GM12874 (cell line): ENCODE data around the gene CFAP92.

Source experiments
- TF ChIP-seq, protein P1 (sequence below): IDR thresholded peaks from 2 replicates; pipeline ENCODE4 v1.5.1; 2011; ENCODE audit warnings: low read depth, mild to moderate bottlenecking, control low read depth, low read length, moderate library complexity; ENCODE audit not compliant: insufficient read depth

The CFAP92 gene

DNA sequence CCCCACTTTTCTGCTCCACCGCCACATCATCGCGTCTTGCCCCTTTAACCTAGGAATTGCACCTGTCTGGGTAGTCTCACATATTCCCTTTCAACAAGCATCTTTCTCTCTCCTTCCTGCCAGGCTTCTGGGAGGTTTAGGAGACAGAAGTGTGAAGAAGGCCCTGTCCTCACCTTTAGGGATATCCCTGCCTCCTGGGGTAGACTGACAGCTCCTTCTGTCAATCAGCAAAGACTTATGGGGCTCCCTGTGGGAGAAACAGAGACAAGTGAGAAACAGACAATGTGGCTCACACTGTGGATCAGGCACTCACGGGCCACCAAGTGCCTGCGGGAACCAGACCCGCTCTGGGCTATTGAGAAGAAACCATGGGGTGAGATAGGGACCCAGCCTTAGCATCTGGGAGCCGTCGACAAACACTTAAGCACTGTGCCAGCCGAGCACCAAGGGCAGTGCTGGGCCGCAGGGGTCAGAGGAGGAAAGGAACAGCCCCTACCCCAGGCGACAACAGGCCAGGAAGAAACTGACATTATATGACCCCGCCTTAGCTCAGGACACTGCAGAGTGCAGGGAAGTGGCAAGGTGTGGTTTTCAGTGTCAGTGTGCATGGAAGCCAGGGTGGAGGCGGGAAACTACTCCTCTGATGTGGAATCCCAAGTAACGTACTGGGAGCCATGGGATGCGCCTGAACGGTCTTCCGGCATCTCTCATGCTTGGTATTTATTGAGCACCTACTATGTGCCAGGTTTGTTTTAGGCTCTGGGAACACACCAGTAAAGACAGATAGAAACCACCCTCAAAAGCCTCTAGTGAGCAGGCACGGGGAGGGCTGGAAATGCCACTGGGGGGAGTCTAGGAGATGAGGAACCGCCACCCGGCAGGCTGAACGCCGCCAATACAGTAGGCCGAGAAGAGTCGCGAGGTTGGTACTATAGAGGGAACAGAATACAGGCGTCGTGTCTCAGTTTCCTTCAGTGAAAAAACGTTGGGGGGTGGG, 9.0 kb upstream of the CFAP92 start:
- TF ChIP-seq, protein P1, sequence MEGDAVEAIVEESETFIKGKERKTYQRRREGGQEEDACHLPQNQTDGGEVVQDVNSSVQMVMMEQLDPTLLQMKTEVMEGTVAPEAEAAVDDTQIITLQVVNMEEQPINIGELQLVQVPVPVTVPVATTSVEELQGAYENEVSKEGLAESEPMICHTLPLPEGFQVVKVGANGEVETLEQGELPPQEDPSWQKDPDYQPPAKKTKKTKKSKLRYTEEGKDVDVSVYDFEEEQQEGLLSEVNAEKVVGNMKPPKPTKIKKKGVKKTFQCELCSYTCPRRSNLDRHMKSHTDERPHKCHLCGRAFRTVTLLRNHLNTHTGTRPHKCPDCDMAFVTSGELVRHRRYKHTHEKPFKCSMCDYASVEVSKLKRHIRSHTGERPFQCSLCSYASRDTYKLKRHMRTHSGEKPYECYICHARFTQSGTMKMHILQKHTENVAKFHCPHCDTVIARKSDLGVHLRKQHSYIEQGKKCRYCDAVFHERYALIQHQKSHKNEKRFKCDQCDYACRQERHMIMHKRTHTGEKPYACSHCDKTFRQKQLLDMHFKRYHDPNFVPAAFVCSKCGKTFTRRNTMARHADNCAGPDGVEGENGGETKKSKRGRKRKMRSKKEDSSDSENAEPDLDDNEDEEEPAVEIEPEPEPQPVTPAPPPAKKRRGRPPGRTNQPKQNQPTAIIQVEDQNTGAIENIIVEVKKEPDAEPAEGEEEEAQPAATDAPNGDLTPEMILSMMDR = no peak

DNA sequence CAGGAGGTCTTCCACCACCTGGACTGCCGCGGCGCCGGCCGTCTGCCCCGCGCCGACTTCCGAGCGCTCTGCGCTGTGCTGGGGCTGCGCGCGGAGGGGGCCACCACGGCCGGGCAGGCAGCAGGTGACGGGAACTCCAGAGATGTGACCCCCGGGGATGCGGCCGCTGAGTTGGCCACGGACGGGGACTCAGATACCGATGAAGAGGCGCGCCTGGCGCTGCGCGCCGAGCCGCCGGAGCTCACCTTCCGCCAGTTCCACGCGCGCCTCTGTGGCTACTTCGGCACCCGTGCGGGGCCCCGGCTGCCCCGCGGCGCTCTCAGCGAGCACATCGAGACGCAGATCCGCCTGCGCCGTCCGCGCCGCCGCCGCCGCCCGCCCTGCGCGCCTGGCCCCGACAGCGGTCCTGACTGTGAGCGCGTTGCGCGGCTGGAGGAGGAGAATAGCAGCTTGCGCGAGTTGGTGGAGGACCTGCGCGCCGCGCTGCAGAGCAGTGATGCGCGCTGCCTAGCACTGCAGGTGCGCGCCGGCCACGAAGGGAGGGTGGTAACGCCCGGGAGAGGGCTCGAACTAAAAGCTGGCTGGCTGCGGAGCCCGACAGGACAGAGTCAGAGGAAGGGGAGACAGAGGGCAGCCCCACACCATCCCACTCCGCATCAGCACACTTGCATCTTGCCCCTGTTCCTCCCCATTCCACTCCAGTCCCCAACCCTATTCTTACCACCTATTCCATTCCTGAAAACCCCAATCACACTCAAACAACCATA, 8.1 kb upstream of the CFAP92 start:
- TF ChIP-seq, protein P1 = no peak

DNA sequence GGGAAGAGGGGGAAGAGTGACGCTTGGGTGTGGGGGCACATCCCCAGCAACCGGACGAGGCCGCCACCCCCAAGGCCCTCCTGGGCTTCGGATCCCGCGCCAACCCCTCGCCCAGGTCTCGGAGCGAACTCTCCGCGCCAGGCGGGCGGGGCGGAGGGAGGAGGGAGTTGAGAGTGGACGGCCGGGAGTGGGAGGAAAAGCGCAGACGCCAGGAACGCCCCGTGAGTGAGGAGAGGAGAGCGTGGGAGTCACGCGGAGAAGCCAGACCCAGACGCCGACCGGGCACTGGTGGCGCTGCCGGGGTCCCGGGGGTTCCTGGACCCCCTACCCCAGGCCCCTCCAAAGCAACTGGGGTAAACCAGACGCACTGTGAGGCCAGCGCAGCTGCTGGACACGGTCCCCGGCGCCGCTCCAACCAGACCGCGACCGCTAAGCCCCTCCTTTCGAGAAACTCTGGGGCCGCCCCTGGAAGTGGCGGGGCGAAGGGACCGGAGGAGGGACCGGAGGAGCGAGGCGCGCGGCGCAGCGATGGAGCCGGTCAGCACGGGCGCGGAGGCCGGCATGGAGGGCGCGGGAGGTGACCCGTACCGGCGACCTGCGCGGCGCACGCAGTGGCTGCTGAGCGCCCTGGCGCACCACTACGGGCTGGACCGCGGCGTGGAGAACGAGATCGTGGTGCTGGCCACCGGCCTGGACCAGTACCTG, 7.4 kb upstream of the CFAP92 start, which contains the start of gene EFCC1:
TSS of gene EFCC1 (plus strand) at position 204 of the 705 bp plus-strand sequence. CDS start at position 529, 325 bp downstream.
- TF ChIP-seq, protein P1 = no peak

DNA sequence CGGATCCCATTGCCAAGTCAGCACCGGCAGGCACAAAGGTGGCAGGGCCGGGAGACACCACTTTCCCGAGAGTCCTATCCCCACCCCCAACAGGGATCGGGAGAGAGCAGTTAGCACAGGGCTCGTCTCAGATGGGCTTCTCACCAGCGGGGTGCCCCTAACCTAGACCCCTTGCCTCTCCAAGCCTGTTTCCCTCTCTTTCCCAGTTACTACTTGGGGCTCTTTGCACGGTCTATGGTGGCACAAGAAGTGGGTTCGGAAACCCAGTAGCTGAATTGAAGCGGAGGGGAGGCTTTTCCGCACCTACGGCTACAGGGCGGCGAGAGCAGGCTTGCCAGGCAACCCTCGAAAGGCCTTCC, 6.8 kb upstream of the CFAP92 start:
- TF ChIP-seq, protein P1 = no peak

DNA sequence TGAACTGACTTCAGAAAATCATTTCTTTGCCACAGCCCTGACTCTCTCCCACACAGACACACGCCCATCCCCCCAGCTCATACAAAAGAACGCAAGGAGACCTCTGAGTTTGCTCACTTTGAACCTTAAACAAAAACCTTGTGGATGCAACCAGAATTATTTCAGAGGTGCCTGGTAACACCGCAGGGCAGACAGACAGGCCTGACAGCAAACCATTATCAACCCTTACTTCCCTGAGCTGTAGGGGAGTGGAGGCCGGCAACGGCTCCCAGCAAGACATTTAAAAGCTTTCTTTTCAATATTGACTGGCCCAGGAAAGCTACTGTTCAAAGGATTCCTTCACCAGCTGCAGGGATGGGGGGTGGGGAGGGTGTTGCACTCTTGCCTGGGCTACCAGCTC, 5.2 kb upstream of the CFAP92 start:
- TF ChIP-seq, protein P1 = no peak

DNA sequence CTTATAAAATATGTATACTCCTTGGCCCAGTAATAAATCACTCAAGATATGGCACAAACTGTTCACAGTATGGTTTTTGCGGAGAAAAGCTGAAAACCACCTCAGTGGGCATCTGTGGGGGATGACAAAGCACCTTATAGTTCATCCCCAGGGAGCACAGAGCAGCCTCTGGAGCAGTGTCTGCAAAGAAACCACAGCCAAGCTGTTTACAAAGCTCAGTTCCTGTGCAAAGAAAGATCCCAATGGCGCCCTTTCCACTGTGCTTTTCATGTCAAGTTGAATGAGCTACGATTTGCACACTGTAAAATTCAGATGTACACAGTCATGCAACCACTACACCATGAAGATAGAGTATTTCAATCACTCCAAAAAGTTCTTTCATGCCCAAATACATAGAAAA, 4.7 kb upstream of the CFAP92 start:
- TF ChIP-seq, protein P1 = no peak

DNA sequence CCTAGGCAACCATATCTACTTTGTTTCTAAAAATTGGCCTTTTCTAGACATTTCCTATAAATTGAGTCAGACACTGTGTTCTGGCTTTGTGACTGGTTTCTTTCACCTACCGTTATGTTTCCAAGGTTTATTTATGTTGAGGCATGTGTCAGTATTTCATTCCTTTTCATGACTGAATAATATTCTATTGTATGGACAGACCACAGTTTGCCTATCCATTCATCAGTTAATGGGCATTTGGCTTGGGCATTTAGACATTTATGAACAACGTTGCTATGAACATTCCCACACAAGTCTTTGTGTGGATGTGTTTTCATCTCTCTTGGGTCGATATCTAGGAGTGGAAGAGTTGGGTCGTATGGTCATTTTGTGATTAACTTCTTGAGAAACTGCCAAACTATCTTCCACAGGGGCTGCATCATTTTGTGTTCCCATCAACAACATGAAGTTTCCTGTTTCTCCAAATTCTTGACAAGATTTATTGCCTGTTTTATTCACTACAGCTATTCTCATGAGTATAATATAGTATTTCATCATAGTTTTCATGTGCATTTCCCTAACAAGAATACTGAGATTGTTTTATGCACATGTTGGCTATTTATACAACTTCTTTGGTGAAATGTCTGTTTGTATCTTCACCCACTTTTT, 3.7 kb upstream of the CFAP92 start:
- TF ChIP-seq, protein P1 = no peak
